Stimulated activated naive B cell treated with anti-CD40 and anti-IgM and Interleukin-4, amounts not matched to agents 10 μg/mL and 1 μg/mL and 100 μg/mL, for 72 hours (primary cell): ENCODE data around the gene IL10.

Experiments
- ATAC-seq, 2 donors: fragments of 150-1000 bp; cut with Tn5 transposase; replicated peaks; 2 replicates each; pipeline ENCODE4 v1.10.0; 2021; ENCODE audit warnings: moderate library complexity in 1 of 2
- DNase-seq: peaks from one replicate; pipeline ENCODE4 v3.0.0; 2021
- H3K27ac Mint-ChIP-seq: one replicate; pipeline ENCODE4 v1.8.0; 2022; ENCODE audit warnings: mild to moderate bottlenecking, mixed read lengths
- H3K27me3 Mint-ChIP-seq, 2 donors: one replicate each; pipeline ENCODE4 v1.8.0; 2022; ENCODE audit warnings: mixed read lengths in 2 of 2
- H3K36me3 Mint-ChIP-seq, 2 donors: one replicate each; pipeline ENCODE4 v1.8.0; 2022; ENCODE audit warnings: mixed read lengths in 2 of 2, mild to moderate bottlenecking in 1 of 2
- H3K4me1 Mint-ChIP-seq, 2 donors: one replicate each; pipeline ENCODE4 v1.8.0; 2022; ENCODE audit warnings: mixed read lengths in 2 of 2, mild to moderate bottlenecking in 1 of 2
- H3K4me3 Mint-ChIP-seq, 2 donors: one replicate each; pipeline ENCODE4 v1.8.0; 2022; ENCODE audit warnings: mild to moderate bottlenecking in 2 of 2, mixed read lengths in 2 of 2, moderate library complexity in 1 of 2
- H3K9me3 Mint-ChIP-seq, 2 donors: one replicate each; pipeline ENCODE4 v1.8.0; 2022; ENCODE audit warnings: mixed read lengths in 2 of 2, mild to moderate bottlenecking in 1 of 2

The IL10 gene

GRCh38 chr1:206727981-206728696 is 44.2 kb downstream of the IL10 start:
- peaks cover 27 to 45% of the 10 kb centered on the region in 2 donors for H3K36me3 Mint-ChIP-seq
- H3K9me3 Mint-ChIP-seq = no peaks in the 10 kb centered on the region
- H3K27me3 Mint-ChIP-seq = no peaks in the 10 kb centered on the region
- peak overlapping the region; percentile 62 for H3K27ac Mint-ChIP-seq
- ATAC-seq (no peak), DNase-seq (no peak)
- H3K4me3 Mint-ChIP-seq = no peak overlapping the region
- peaks cover 49 to 70% of the 10 kb centered on the region in 2 donors for H3K4me1 Mint-ChIP-seq

GRCh38 chr1:206725109-206725963 is 47.0 kb downstream of the IL10 start:
- Mint-ChIP-seq H3K27me3 (no peaks in the 10 kb centered on the region), H3K4me3 (no peak overlapping the region), H3K36me3 (peaks cover 15 to 23% of the 10 kb centered on the region in 2 donors), H3K9me3 (no peaks in the 10 kb centered on the region), H3K4me1 (peaks cover 48 to 82% of the 10 kb centered on the region in 2 donors), H3K27ac (peak overlapping the region; percentile 31)
- DNase-seq (no peak), ATAC-seq (peak; percentile 66 to 75)

GRCh38 chr1:206723805-206724472 is 48.4 kb downstream of the IL10 start:
- no peaks in the 10 kb centered on the region for H3K9me3 Mint-ChIP-seq
- no peak for ATAC-seq
- H3K27me3 Mint-ChIP-seq = no peaks in the 10 kb centered on the region
- H3K4me1 Mint-ChIP-seq = peaks cover 54 to 87% of the 10 kb centered on the region in 2 donors
- DNase-seq = no peak
- no peak overlapping the region for H3K4me3 Mint-ChIP-seq
- H3K27ac Mint-ChIP-seq = no peak overlapping the region
- peaks cover 7 to 11% of the 10 kb centered on the region in 2 donors for H3K36me3 Mint-ChIP-seq

GRCh38 chr1:206723462-206723804 is 48.9 kb downstream of the IL10 start:
- Mint-ChIP-seq H3K9me3 (no peaks in the 10 kb centered on the region), H3K4me1 (peaks cover 52 to 87% of the 10 kb centered on the region in 2 donors), H3K36me3 (peaks cover 2 to 7% of the 10 kb centered on the region in 2 donors), H3K27ac (no peak overlapping the region), H3K4me3 (no peak overlapping the region), H3K27me3 (no peaks in the 10 kb centered on the region)
- no peak for DNase-seq
- ATAC-seq = no peak

- H3K27ac Mint-ChIP-seq = no peak overlapping the region
- ATAC-seq (no peak), DNase-seq (no peak)
- peaks cover 49 to 86% of the 10 kb centered on the region in 2 donors for H3K4me1 Mint-ChIP-seq
- no peaks in the 10 kb centered on the region for H3K9me3 Mint-ChIP-seq
- no peak overlapping the region for H3K4me3 Mint-ChIP-seq
- H3K36me3 Mint-ChIP-seq = peaks cover 0 to 7% of the 10 kb centered on the region in 2 donors
- H3K27me3 Mint-ChIP-seq = no peaks in the 10 kb centered on the region
These were observed 49.4 kb downstream of the IL10 start for GRCh38 chr1:206722751-206723461.

GRCh38 chr1:206721454-206721853 is 50.8 kb downstream of the IL10 start:
- ATAC-seq (no peak), DNase-seq (no peak)
- peaks cover 0 to 7% of the 10 kb centered on the region in 2 donors for H3K36me3 Mint-ChIP-seq
- no peaks in the 10 kb centered on the region for H3K27me3 Mint-ChIP-seq
- no peak overlapping the region for H3K27ac Mint-ChIP-seq
- peaks cover 52 to 87% of the 10 kb centered on the region in 2 donors for H3K4me1 Mint-ChIP-seq
- no peaks in the 10 kb centered on the region for H3K9me3 Mint-ChIP-seq
- no peak overlapping the region for H3K4me3 Mint-ChIP-seq

- peaks cover 48 to 87% of the 10 kb centered on the region in 2 donors for H3K4me1 Mint-ChIP-seq
- no peaks in the 10 kb centered on the region for H3K9me3 Mint-ChIP-seq
- no peaks in the 10 kb centered on the region for H3K27me3 Mint-ChIP-seq
- peaks cover 0 to 11% of the 10 kb centered on the region in 2 donors for H3K36me3 Mint-ChIP-seq
- H3K4me3 Mint-ChIP-seq = no peak overlapping the region
- ATAC-seq (peak in 1 of 2 donors; percentile 63), DNase-seq (no peak)
- H3K27ac Mint-ChIP-seq = peak overlapping the region; percentile 69
These were observed 53.0 kb downstream of the IL10 start for GRCh38 chr1:206719169-206719839.

GRCh38 chr1:206717674-206717989 is 54.7 kb downstream of the IL10 start:
- peaks cover 0 to 4% of the 10 kb centered on the region in 2 donors for H3K36me3 Mint-ChIP-seq
- no peak for ATAC-seq

More at GRCh38 chr1:206717674-206717989, 54.7 kb downstream of the IL10 start:
- DNase-seq = no peak
- H3K9me3 Mint-ChIP-seq = no peaks in the 10 kb centered on the region
- H3K4me1 Mint-ChIP-seq = peaks cover 51 to 86% of the 10 kb centered on the region in 2 donors
- no peaks in the 10 kb centered on the region for H3K27me3 Mint-ChIP-seq
- H3K27ac Mint-ChIP-seq = no peak overlapping the region
- peak overlapping the region in 1 of 2 donors; percentile 55 for H3K4me3 Mint-ChIP-seq
